Activated naive CD4-positive, alpha-beta T cell (primary cell): ENCODE results near the gene RHOH.

ENCODE experiments used
- DNase-seq, 4 experiments: peaks; one replicate each; lab custom pipeline; 2025; lab: John Stamatoyannopoulos, UW

The RHOH gene

GRCh38 chr4:40238008-40238699 lies 41.3 kb downstream of the RHOH start:
- DNase-seq: no peak

- DNase-seq: peak in 2 of 4 experiments; percentile 25 to 42
Observed at GRCh38 chr4:40238700-40239548, 42.1 kb downstream of the RHOH start.

GRCh38 chr4:40240040-40240653 lies 43.3 kb downstream of the RHOH start:
- DNase-seq: no peak

- no peak for DNase-seq
Observed at GRCh38 chr4:40241026-40241425, 44.2 kb downstream of the RHOH start.

GRCh38 chr4:40241941-40242340 lies 45.1 kb downstream of the RHOH start:
- no peak for DNase-seq

- DNase-seq: no peak
Observed at GRCh38 chr4:40243386-40243948, 46.6 kb downstream of the RHOH start.

GRCh38 chr4:40244606-40245005 lies 47.8 kb downstream of the RHOH start:
- DNase-seq: no peak

GRCh38 chr4:40245550-40245949 lies 48.7 kb downstream of the RHOH start:
- DNase-seq: no peak

- no peak for DNase-seq
Observed at GRCh38 chr4:40246011-40246900, 49.4 kb downstream of the RHOH start.

GRCh38 chr4:40246938-40247337 lies 50.1 kb downstream of the RHOH start:
- no peak for DNase-seq

- DNase-seq: peak in 2 of 4 experiments; percentile 18 to 47
Observed at GRCh38 chr4:40247350-40247749, 50.5 kb downstream of the RHOH start.

- no peak for DNase-seq
Observed at GRCh38 chr4:40251366-40251765, 54.5 kb downstream of the RHOH start.

- DNase-seq: no peak
Observed at GRCh38 chr4:40253906-40254305, 57.1 kb downstream of the RHOH start.

GRCh38 chr4:40254608-40255392 lies 58.0 kb downstream of the RHOH start:
- DNase-seq: no peak

GRCh38 chr4:40255393-40256281 lies 58.8 kb downstream of the RHOH start:
- no peak for DNase-seq

- DNase-seq: no peak
Observed at GRCh38 chr4:40256329-40256728, 59.5 kb downstream of the RHOH start.

GRCh38 chr4:40256817-40257216 lies 60.0 kb downstream of the RHOH start:
- no peak for DNase-seq

- no peak for DNase-seq
Observed at GRCh38 chr4:40258627-40259026, 61.8 kb downstream of the RHOH start.

- no peak for DNase-seq
Observed at GRCh38 chr4:40261231-40262076, 64.6 kb downstream of the RHOH start.
